Measurements from ENCODE around the gene CHMP4A.

DNA sequence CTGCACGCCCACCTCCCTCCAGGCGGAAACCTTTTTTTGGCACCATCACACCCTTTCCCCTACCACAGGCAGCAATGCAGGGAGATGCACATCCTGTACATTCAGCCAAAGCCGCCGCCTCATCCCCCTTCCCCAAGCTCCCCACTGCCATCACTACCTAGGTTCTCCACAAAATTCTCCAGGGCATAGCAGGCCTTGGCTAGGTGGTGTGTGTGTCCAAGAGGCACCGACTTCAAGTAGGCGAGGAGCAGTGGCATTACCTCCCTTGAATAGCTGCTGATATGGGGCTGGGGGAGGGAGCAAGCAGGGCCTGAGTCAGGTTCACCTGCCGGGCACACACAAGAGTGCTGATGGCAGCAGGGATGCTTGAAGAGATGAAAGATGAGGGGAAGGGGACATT lies 28.3 kb downstream of the CHMP4A start:
- TF ChIP-seq CTCF (IDR thresholded peaks at IDR 0.05) = no peak
- TF ChIP-seq POLR2A (IDR thresholded peaks at IDR 0.05) = no peak
- TF ChIP-seq POLR2AphosphoS5 (IDR thresholded peaks at IDR 0.05) = no peak

Measured in prostate gland (tissue), 2 donors.